ENCODE data around the gene CYP3A5. TPM values are rescaled to one million over a fixed set of nuclear protein-coding genes. Genes with fewer than 3 reads are reported as not detected.

Gene CYP3A5
- total and polyA plus RNA-seq, 9 of the 15 experiments (the other 6 are each of a cell fraction or from before 2014, with no cell fraction given), result 0.73 to 2.8 (median 1.5) TPM

- TF ChIP-seq MTF1 (CRISPR knock-in tag; IDR thresholded peaks at IDR 0.05; ENCODE audit: borderline replicate concordance), result no peak
- TF ChIP-seq, protein P1, sequence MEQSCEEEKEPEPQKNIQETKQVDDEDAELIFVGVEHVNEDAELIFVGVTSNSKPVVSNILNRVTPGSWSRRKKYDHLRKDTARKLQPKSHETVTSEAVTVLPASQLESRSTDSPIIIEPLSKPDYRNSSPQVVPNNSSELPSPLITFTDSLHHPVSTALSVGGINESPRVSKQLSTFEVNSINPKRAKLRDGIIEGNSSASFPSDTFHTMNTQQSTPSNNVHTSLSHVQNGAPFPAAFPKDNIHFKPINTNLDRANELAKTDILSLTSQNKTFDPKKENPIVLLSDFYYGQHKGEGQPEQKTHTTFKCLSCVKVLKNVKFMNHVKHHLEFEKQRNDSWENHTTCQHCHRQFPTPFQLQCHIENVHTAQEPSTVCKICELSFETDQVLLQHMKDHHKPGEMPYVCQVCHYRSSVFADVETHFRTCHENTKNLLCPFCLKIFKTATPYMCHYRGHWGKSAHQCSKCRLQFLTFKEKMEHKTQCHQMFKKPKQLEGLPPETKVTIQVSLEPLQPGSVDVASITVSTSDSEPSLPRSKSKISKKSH (CRISPR knock-in tag; IDR thresholded peaks at IDR 0.05), result no peak
- TF ChIP-seq EP300 (IDR thresholded peaks at IDR 0.05; ENCODE audit: low read length), result peak; percentile 96
- peak; percentile 97 to 98 for TF ChIP-seq TRIM24 (IDR thresholded peaks at IDR 0.05)
- no peak for TF ChIP-seq NR2C2 (CRISPR knock-in tag; IDR thresholded peaks at IDR 0.05)
- peak; percentile 55; the same call in 1 of the 2 replicates for TF ChIP-seq NR2C2 (tag; IDR thresholded peaks at IDR 0.05)
- no peak for TF ChIP-seq MBD1 (CRISPR knock-in tag; IDR thresholded peaks at IDR 0.05)
- peak; percentile 65 for TF ChIP-seq BRD9 (IDR thresholded peaks at IDR 0.05; ENCODE audit: low read depth, partially characterized antibody)
- TF ChIP-seq ETV1 (tag; conservative IDR thresholded peaks at IDR 0.05; ENCODE audit: low read depth), result no peak
- TF ChIP-seq, protein P2, sequence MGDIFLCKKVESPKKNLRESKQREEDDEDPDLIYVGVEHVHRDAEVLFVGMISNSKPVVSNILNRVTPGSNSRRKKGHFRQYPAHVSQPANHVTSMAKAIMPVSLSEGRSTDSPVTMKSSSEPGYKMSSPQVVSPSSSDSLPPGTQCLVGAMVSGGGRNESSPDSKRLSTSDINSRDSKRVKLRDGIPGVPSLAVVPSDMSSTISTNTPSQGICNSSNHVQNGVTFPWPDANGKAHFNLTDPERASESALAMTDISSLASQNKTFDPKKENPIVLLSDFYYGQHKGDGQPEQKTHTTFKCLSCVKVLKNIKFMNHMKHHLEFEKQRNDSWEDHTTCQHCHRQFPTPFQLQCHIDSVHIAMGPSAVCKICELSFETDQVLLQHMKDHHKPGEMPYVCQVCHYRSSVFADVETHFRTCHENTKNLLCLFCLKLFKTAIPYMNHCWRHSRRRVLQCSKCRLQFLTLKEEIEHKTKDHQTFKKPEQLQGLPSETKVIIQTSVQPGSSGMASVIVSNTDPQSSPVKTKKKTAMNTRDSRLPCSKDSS (IDR thresholded peaks at IDR 0.05; ENCODE audit: low read depth, partially characterized antibody), result no peak
- TF ChIP-seq ZNF780A (CRISPR knock-in tag; IDR thresholded peaks at IDR 0.05), result no peak
- TF ChIP-seq ZNF398 (CRISPR knock-in tag; IDR thresholded peaks at IDR 0.05), result no peak
- TF ChIP-seq HOXB6 (CRISPR knock-in tag; IDR thresholded peaks at IDR 0.05; ENCODE audit: borderline replicate concordance), result no peak
- no peak for TF ChIP-seq E2F3 (CRISPR knock-in tag; IDR thresholded peaks at IDR 0.05)
- peak; percentile 24; the same call in 1 of the 2 replicates for TF ChIP-seq ZSCAN29 (IDR thresholded peaks at IDR 0.05)
- peak; percentile 94 for TF ChIP-seq PHB2 (IDR thresholded peaks at IDR 0.05; ENCODE audit: low read depth)
- TF ChIP-seq PHF8 (IDR thresholded peaks at IDR 0.05; ENCODE audit: borderline replicate concordance, low read length), result no peak
- TF ChIP-seq YY1 (IDR thresholded peaks at IDR 0.05; ENCODE audit: borderline replicate concordance in 1 of 3, control insufficient read depth in 1 of 3, extremely low read depth in 1 of 3, insufficient read depth in 3 of 3, insufficient read length in 1 of 3, insufficient replicate concordance in 2 of 3, low read depth in 1 of 3, low read length in 2 of 3), result no peak
- no peak for TF ChIP-seq SP2 (IDR thresholded peaks at IDR 0.05; ENCODE audit: extremely low read depth, low read depth, low read length, poor library complexity, severe bottlenecking)
- TF ChIP-seq ZBTB1 (CRISPR knock-in tag; IDR thresholded peaks at IDR 0.05; ENCODE audit: borderline replicate concordance, low read depth), result no peak
- peak; percentile 88 for TF ChIP-seq BCOR (IDR thresholded peaks at IDR 0.05)
- TF ChIP-seq NFYB (IDR thresholded peaks at IDR 0.05; ENCODE audit: extremely low read depth, insufficient read length), result no peak
Measured at GRCh38 chr7:99665312-99666012, 14.3 kb downstream of the CYP3A5 start (continued).

All from K562 (cell line).